ACHN (cell line): ENCODE results near the gene CHD5.

Source experiments
- DNase-seq: peaks from one replicate; pipeline ENCODE4 v3.0.0-alpha.2; 2015
- in situ Hi-C: cut with HindIII; loops from 2 replicates; pipeline ENCODE4 v1.10.0; 2017; ENCODE audit warnings: low sequenced_read_pairs, low pct_ligation_motif_present, low pct_unique_long_range_greater_than_20kb

The CHD5 gene

GRCh38 chr1:6097117-6097595 lies 83.0 kb downstream of the CHD5 start:
- in situ Hi-C loops: no loop called here

DNA sequence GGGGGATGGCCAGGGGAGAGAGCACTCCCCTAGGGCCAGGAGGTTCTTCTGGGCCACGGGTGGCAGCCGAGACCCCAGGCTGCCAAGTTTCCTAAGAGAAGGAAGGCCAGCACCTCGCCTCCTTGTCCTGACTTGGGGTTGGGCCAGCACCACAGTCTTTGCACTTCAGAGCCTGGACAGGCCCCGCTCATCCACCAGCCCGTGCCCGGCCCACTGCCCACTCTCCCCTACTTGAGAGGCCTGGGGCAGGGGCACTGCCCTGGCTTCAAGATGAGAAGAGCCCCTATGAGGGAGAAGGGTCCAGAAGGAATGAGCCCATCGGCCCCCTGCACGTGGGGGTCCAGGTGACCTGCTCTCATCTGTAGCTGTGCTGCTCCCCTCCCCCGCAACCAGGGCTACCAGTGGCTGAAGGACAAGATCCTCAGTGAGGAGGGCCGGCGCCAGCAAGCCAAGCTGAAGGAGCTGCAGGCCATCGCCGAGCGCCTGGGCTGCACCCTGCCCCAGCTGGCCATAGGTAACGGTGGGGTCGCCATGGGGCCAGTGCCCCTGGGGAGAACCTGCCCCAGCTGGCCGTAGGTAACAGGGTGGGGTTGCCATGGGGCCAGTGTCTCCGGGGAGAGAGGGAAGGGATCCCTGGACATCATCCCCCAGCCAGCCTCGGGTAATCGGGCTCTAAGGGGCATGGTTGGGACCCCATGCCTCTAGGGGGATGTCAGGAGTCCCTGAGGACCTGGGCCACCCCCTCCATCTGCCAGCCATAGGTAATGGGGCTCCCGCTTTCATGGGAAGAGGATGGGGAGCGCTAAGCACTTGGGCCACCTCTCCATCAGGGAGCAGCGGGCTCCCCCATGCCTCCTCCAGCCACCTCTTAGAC lies 83.6 kb downstream of the CHD5 start:
- in situ Hi-C loops: no loop called here
- no peak for DNase-seq

More at GRCh38 chr1:6097117-6097595, 83.0 kb downstream of the CHD5 start:
- no peak for DNase-seq

DNA sequence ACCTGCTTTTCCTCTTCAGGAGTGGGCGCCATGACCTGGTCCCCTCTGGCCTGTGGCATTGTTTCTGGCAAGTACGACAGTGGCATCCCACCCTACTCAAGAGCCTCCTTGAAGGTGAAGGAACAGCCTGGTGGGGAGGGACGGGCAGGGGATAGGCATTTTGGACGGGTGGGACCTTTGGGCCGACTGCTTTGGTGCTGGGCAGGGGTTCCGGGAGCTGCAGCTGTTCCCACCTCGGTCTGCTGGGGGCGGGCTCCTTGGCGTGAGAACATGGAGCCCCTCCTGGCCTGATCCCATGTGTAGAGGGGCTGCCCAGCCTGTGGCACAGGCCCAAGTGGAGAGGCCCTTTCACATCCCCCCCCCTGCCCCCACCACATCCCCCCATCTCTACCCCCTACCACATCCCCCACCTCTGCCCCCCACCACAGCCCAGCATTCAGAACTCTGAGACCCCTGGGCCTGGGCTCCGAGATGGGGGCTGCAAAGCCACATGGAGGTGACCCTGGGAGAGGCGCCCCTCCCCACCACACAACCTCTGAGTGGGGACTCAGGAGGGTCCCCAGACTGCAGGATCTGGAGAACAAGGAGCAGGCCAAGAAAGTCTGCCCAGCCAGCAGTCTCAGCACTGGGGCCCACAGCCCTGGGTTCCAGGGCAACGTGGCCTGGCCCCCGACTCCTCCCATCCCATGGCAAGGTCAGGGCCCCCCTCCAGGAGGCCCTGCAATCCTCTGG lies 84.4 kb downstream of the CHD5 start:
- DNase-seq: no peak
- in situ Hi-C loops: no loop called here

- in situ Hi-C loops: no loop called here
- no peak for DNase-seq
These were observed 85.2 kb downstream of the CHD5 start for GRCh38 chr1:6094801-6095505.

- in situ Hi-C loops: no loop called here
- no peak for DNase-seq
These were observed 85.9 kb downstream of the CHD5 start for GRCh38 chr1:6094246-6094645.

DNA sequence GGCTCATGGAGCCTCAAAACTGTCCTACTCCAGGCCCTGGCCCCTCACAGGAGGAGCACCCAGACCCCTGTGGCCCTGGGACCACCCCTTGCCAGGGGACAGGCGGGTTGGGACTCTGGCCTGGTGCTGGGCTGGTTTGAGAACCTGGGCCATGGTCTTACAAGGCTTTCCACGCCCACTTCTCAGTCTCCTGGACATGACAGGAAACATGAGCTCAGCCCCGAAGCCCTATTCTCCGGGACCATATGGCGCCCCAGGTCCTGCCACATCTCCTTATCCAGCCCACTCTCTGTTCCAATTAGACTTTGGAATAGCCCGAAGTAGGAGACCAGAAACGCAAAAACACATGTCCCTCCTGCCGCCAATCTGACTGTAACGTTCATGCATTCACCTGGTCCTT lies 86.5 kb downstream of the CHD5 start:
- DNase-seq: no peak
- in situ Hi-C loops: no loop called here

GRCh38 chr1:6093071-6093470 lies 87.0 kb downstream of the CHD5 start:
- DNase-seq: no peak
- in situ Hi-C loops: no loop called here

DNA sequence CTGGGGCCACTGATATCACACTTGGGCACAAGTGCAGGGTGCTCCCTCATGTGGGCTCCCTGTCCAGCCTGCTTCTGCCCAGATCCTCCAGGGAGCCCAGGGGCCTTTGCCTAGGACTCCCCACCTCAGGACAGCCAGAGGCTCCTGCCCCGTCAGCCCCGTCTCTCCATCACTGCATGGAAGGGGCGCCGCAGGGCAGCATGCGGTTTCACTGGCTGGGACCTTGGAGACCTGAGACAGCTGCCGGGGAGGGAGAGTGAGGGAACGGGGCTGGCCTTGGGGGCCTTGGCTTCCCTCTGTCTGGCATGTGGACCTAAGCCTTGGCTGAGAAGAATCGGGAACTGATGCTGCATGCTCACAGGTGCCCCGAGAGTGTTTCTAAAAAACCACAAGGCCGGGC lies 87.9 kb downstream of the CHD5 start:
- in situ Hi-C loops: no loop called here
- no peak for DNase-seq

DNA sequence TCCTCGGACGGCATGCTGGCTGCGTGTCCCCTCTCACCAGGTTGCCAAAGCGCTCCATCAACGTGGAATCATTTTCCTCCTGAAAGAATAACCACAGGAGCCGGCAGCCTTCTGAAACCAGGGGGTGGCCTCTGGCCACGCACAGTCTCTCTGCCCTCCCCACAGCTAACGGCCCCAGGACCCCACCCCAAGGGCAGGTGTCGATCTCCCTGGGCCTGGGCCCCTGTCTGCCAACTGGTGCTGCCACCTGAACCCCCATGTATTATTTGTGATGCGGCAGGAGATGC lies 88.4 kb downstream of the CHD5 start:
- in situ Hi-C loops: no loop called here
- no peak for DNase-seq

GRCh38 chr1:6090996-6091822 lies 88.9 kb downstream of the CHD5 start:
- no peak for DNase-seq
- in situ Hi-C loops: no loop called here

- in situ Hi-C loops: no loop called here
- DNase-seq: no peak
These were observed 89.8 kb downstream of the CHD5 start for GRCh38 chr1:6090288-6090687.

DNA sequence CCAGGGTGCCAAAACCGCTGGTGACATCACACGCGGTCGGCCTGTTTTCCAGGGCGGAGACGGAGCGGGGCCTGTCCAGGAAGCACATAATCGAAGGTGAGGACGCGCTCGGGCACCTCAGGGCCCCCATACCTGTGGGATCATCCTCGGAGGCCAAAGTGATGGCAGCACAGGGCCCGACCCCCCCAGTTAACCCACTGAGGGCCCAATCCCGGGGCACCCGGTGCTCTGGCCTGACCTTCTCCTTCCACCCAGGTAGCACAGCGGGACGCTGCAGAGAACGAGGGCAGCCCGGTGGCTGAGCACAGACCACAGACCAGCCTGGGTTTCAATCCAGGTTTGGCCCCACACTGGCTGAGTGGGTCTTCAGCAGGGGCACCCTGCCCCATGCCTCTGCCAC lies 91.2 kb downstream of the CHD5 start:
- in situ Hi-C loops: no loop called here
- DNase-seq: no peak

DNA sequence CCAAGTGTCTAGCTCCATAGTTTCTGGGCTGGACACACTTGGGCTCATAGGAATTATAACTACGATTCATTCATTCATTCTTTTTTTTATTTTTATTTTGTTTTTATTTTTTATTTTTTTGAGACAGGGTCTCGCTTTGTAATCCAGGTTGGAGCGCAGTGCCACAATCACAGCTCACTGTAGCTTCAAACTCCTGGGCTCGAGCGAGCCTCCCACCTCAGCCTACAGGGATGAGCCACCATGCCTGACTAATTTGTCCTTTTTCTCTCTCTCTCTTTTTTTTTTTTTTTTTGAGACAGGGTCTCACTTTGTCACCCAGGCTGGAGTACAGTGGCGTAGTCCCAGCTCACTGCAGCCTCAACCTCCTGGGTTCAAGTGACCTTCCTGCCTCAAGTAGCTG lies 92.2 kb downstream of the CHD5 start:
- no peak for DNase-seq
- in situ Hi-C loops: no loop called here

- DNase-seq: no peak
- in situ Hi-C loops: no loop called here
These were observed 92.7 kb downstream of the CHD5 start for GRCh38 chr1:6087377-6087772.

- DNase-seq: no peak
- in situ Hi-C loops: no loop called here
These were observed 93.3 kb downstream of the CHD5 start for GRCh38 chr1:6086762-6087376.

GRCh38 chr1:6086358-6086757 lies 93.8 kb downstream of the CHD5 start:
- in situ Hi-C loops: no loop called here
- DNase-seq: no peak

DNA sequence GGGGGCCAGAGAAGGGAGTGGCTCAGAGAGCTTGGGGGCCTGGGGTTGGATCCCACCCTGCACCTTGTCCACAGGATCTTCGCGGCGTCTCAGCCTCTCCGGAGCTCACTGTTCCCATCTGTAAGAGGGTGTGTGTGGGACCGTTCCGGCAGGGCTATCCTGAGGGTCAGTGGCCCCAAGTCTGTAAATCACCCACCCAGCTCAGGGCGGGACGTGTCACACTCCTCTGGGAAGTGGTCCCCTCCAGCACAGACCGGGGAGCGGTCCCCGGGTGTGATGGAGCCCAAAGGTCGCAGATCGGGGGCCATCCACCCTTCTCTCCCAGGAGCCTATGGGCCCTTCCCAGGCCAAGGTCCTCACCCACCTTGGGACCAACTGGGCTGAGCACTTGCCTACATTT lies 94.5 kb downstream of the CHD5 start:
- no peak for DNase-seq
- in situ Hi-C loops: no loop called here

DNA sequence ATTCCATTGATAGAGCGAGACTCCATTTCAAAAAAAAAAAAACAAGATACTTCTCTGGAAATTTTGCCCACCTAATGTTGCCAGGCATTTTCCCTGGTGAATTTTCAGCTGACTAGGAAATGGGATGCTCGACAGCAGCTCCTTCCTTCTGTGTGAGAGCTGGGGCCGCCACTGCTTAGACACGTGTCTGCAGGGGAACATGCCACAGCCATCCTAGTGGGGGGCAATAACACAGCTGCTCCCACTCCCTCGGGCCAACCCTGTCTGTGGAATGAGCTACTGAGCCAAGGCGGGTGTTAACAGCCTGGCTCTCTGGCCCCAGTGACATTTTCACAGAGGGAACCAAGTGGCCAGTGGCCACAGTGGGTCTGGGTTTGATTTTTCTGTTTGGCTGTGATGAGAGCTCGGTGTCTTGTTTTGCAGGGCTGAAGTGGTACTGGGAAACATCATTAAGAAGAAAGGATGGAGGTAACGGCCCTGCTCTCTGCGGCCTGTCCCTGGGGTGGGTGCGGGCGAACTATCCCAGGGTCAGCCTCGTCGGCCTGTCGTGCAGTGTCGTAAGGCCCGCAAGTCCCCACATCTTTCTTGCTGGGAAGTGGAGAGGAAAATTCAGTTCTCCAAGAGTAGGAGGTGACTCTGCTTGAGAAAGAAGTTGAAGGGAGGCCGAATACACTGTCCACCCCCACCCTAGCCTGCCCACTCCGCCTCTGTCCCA lies 95.2 kb downstream of the CHD5 start:
- in situ Hi-C loops: no loop called here
- DNase-seq: no peak
